WI38 (cell line): Measurements from ENCODE around the gene CST4.
"Not testable (repeated sequence)": the region's sequence is repeated elsewhere in the genome, so short reads cannot be mapped to it uniquely, and the experiment has no call there.

Experiments used
- H3K4me3 ChIP-seq: 2 replicates; pipeline ENCODE4 v1.5.1; 2011; ENCODE audit warnings: low read depth, mild to moderate bottlenecking, control low read depth, low read length
- CTCF ChIP-seq: IDR thresholded peaks from 2 replicates; pipeline ENCODE4 v1.5.1; 2012; ENCODE audit warnings: low read depth, mild to moderate bottlenecking, control low read depth, low read length

The CST4 gene

GRCh38 chr20:23669866-23670265 is 19.0 kb downstream of the CST4 start:
- no peak for TF ChIP-seq CTCF

GRCh38 chr20:23669327-23669726 is 19.5 kb downstream of the CST4 start:
- H3K4me3 ChIP-seq = no peak overlapping the region
- TF ChIP-seq CTCF = no peak

More at GRCh38 chr20:23669866-23670265, 19.0 kb downstream of the CST4 start:
- H3K4me3 ChIP-seq = no peak overlapping the region

- peak; percentile 83 for TF ChIP-seq CTCF
- no peak overlapping the region for H3K4me3 ChIP-seq
Observed at GRCh38 chr20:23668477-23668951, 20.3 kb downstream of the CST4 start.

- H3K4me3 ChIP-seq = no peak overlapping the region
- TF ChIP-seq CTCF = no peak
Observed at GRCh38 chr20:23667666-23668065, 21.2 kb downstream of the CST4 start.

- TF ChIP-seq CTCF = no peak
- H3K4me3 ChIP-seq = no peak overlapping the region
Observed at GRCh38 chr20:23666698-23667097, 22.1 kb downstream of the CST4 start.

- no peak overlapping the region for H3K4me3 ChIP-seq
- no peak for TF ChIP-seq CTCF
Observed at GRCh38 chr20:23666189-23666588, 22.6 kb downstream of the CST4 start.

GRCh38 chr20:23664954-23665353 is 23.9 kb downstream of the CST4 start:
- TF ChIP-seq CTCF = no peak
- H3K4me3 ChIP-seq = no peak overlapping the region

- not testable (repeated sequence) for H3K4me3 ChIP-seq
Observed at GRCh38 chr20:23664046-23664445, 24.8 kb downstream of the CST4 start.
